PC-3 (cell line): ENCODE data around the gene CCSER1. TPM values are rescaled to one million over a fixed set of nuclear protein-coding genes. Genes with fewer than 3 reads are reported as not detected.

Source experiments
- ATAC-seq: fragments of 200-7000 bp; cut with Tn5 transposase; 2 replicates; pipeline ENCODE4 v1.9.1; 2020; ENCODE audit warnings: mild to moderate bottlenecking, moderate library complexity
- BruUV-seq: library from RNA; stranded (reverse); fragments of 400-500 nt; replicated peaks from 2 replicates; lab custom pipeline; 2021; lab: Mats Ljungman, UMichigan
- CTCF ChIA-PET: fragments of 300-600 bp; sonication (Branson Sonifier 250); formaldehyde crosslinking; loops from one replicate; lab custom pipeline; 2022; ENCODE audit warnings: antibody characterized with exemption; lab: Charles Lee
- POLR2A ChIA-PET: fragments of 300-600 bp; sonication (Branson Sonifier 250); formaldehyde crosslinking; loops from one replicate; lab custom pipeline; 2022; ENCODE audit warnings: antibody characterized with exemption; ENCODE audit not compliant: unreplicated experiment; lab: Charles Lee
- DNase-seq: peaks from one replicate; pipeline ENCODE4 v3.0.0-alpha.2; 2015
- H2AFZ ChIP-seq: fragments of 300-600 bp; sonication (generic); 2 replicates; pipeline ENCODE4 v1.6.0; 2016; ENCODE audit warnings: antibody characterized with exemption, low read length
- H3F3A ChIP-seq: fragments of 300-600 bp; sonication (generic); one replicate; pipeline ENCODE4 v1.6.0; 2017; ENCODE audit warnings: antibody characterized with exemption, low read length, control low read depth, mild to moderate bottlenecking; ENCODE audit not compliant: unreplicated experiment
- H3K27ac ChIP-seq: fragments of 300-600 bp; sonication (generic); 2 replicates; pipeline ENCODE4 v1.5.1; 2016; ENCODE audit warnings: mild to moderate bottlenecking, low read length
- H3K27me3 ChIP-seq: fragments of 300-600 bp; sonication (generic); 2 replicates; pipeline ENCODE4 v1.6.1; 2016; ENCODE audit warnings: low read length, mixed read lengths
- H3K36me3 ChIP-seq: fragments of 300-600 bp; sonication (generic); 2 replicates; pipeline ENCODE4 v1.6.1; 2016; ENCODE audit warnings: low read depth, mixed run types, low read length, mixed read lengths
- H3K4me1 ChIP-seq: fragments of 300-600 bp; sonication (generic); 2 replicates; pipeline ENCODE4 v1.5.1; 2016; ENCODE audit warnings: low read length; ENCODE audit not compliant: insufficient read depth
- H3K4me2 ChIP-seq: fragments of 300-600 bp; sonication (generic); 2 replicates; pipeline ENCODE4 v1.6.0; 2016; ENCODE audit warnings: low read length
- H3K4me3 ChIP-seq: fragments of 300-600 bp; sonication (generic); 2 replicates; pipeline ENCODE4 v1.5.1; 2016; ENCODE audit warnings: mild to moderate bottlenecking, low read length, mixed read lengths
- H3K79me2 ChIP-seq: fragments of 300-600 bp; sonication (generic); 2 replicates; pipeline ENCODE4 v1.6.1; 2017; ENCODE audit warnings: low read length, mixed read lengths
- H3K9ac ChIP-seq: fragments of 300-600 bp; sonication (generic); 2 replicates; pipeline ENCODE4 v1.6.0; 2016; ENCODE audit warnings: mild to moderate bottlenecking, low read length
- H3K9me2 ChIP-seq: fragments of 300-600 bp; sonication (generic); replicated peaks from 2 replicates; pipeline ENCODE4 v1.6.1; 2016; ENCODE audit warnings: mixed run types, low read length, mixed read lengths
- H3K9me3 ChIP-seq: fragments of 300-600 bp; sonication (generic); 2 replicates; pipeline ENCODE4 v1.6.1; 2016; ENCODE audit warnings: low read length, mixed read lengths
- H4K20me1 ChIP-seq: fragments of 300-600 bp; sonication (generic); 2 replicates; pipeline ENCODE4 v1.6.1; 2016; ENCODE audit warnings: low read length, mixed read lengths
- EZH2 ChIP-seq: fragments of 300-600 bp; sonication (generic); IDR thresholded peaks from one replicate; pipeline ENCODE4 v1.6.1; 2017; ENCODE audit warnings: antibody characterized with exemption, mild to moderate bottlenecking, low read length; ENCODE audit not compliant: unreplicated experiment
- EZH2phosphoT487 ChIP-seq: fragments of 300-600 bp; sonication (generic); IDR thresholded peaks from 2 replicates; pipeline ENCODE4 v1.6.1; 2018; ENCODE audit warnings: mild to moderate bottlenecking, antibody characterized with exemption, low read length, borderline replicate concordance
- intact Hi-C: fragments of 100-400 bp; cut with micrococcal nuclease; formaldehyde crosslinking; loops from 2 replicates; pipeline ENCODE4 v1.9.0; 2023
- total RNA-seq: library from RNA; depleted of rRNA; stranded (reverse); fragments of >200 nt; gene quantifications from 2 replicates; pipeline ENCODE4 v1.2.3, GENCODE V29; 2014
- TF ChIP-seq, protein P1 (sequence below): fragments of 300-600 bp; sonication (generic); conservative IDR thresholded peaks from 2 replicates; pipeline ENCODE4 v1.5.1; 2017; ENCODE audit warnings: antibody characterized with exemption, low read depth, mild to moderate bottlenecking, low read length

Gene CCSER1
- total RNA-seq, 1 experiment from 2014 or later, result 6.0 TPM

GRCh38 chr4:90357117-90357710, 230.0 kb downstream of the CCSER1 start:
- no peaks in the 10 kb centered on the region for H3K9me2 ChIP-seq
- H3K79me2 ChIP-seq, result no peaks in the 10 kb centered on the region
- H3K27ac ChIP-seq, result no peak overlapping the region
- intact Hi-C loops, result loop anchor here (2.0 to 5.0 kb wide), 4 partner anchors 42 to 1145 kb away; no protein-coding TSS in a partner anchor
- TF ChIP-seq EZH2phosphoT487, result no peak
- TF ChIP-seq, protein P1, sequence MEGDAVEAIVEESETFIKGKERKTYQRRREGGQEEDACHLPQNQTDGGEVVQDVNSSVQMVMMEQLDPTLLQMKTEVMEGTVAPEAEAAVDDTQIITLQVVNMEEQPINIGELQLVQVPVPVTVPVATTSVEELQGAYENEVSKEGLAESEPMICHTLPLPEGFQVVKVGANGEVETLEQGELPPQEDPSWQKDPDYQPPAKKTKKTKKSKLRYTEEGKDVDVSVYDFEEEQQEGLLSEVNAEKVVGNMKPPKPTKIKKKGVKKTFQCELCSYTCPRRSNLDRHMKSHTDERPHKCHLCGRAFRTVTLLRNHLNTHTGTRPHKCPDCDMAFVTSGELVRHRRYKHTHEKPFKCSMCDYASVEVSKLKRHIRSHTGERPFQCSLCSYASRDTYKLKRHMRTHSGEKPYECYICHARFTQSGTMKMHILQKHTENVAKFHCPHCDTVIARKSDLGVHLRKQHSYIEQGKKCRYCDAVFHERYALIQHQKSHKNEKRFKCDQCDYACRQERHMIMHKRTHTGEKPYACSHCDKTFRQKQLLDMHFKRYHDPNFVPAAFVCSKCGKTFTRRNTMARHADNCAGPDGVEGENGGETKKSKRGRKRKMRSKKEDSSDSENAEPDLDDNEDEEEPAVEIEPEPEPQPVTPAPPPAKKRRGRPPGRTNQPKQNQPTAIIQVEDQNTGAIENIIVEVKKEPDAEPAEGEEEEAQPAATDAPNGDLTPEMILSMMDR, result peak; percentile 83
- no peak for TF ChIP-seq EZH2
- H3F3A ChIP-seq, result no peaks in the 10 kb centered on the region
- H3K36me3 ChIP-seq, result no peaks in the 10 kb centered on the region
- ATAC-seq (peak; percentile 54), DNase-seq (peak; percentile 58)
- H3K4me3 ChIP-seq, result no peak overlapping the region; the same call in 1 of the 2 replicates
- H3K27me3 ChIP-seq, result no peaks in the 10 kb centered on the region
- H3K9me3 ChIP-seq, result no peaks in the 10 kb centered on the region
- no peaks in the 10 kb centered on the region for H4K20me1 ChIP-seq
- H3K4me2 ChIP-seq, result peak overlapping the region; percentile 60
- peak overlapping the region; percentile 71 for H2AFZ ChIP-seq
- ChIA-PET CTCF (no interaction called here), POLR2A (no interaction called here)
- no TSS peak for BruUV-seq
- no peaks in the 10 kb centered on the region for H3K4me1 ChIP-seq
- H3K9ac ChIP-seq, result no peak overlapping the region

DNA sequence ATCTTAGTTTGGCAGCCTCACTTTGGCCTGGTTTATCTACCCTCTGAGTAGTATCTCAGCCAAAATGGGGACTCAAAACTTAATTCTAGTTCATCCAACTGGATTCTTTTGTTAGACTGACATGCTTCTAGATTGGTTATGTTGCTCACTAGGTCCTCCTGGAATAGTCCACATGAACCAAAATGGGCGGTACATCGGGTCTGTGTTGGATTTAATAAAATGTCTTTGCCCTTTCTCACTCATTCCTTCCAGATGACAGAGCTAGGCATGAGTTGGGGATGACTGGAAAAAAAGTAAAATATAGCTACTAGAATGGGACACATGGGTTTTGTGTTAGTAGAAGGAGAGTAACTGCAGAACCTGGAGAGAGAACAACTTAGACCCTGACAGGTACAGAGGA, 247.9 kb downstream of the CCSER1 start:
- DNase-seq (no peak), ATAC-seq (no peak)
- ChIA-PET POLR2A (no interaction called here), CTCF (no interaction called here)
- no peak overlapping the region for H3K27ac ChIP-seq
- no peaks in the 10 kb centered on the region for H3K27me3 ChIP-seq
- intact Hi-C loops, result no loop called here
- TF ChIP-seq, protein P1, result no peak
- TF ChIP-seq EZH2 (no peak), EZH2phosphoT487 (no peak)
- no peaks in the 10 kb centered on the region for H3K9me2 ChIP-seq
- no peaks in the 10 kb centered on the region for H3K36me3 ChIP-seq
- H3K79me2 ChIP-seq, result no peaks in the 10 kb centered on the region
- no peaks in the 10 kb centered on the region for H3K4me1 ChIP-seq
- no peaks in the 10 kb centered on the region for H3K9me3 ChIP-seq
- H3K9ac ChIP-seq, result no peak overlapping the region
- no TSS peak for BruUV-seq
- no peak overlapping the region for H3K4me3 ChIP-seq
- no peak overlapping the region for H3K4me2 ChIP-seq
- H2AFZ ChIP-seq, result no peak overlapping the region
- no peaks in the 10 kb centered on the region for H4K20me1 ChIP-seq
- H3F3A ChIP-seq, result no peaks in the 10 kb centered on the region

GRCh38 chr4:90393215-90393614, 266.0 kb downstream of the CCSER1 start:
- Histone ChIP-seq H3K4me3 (no peak overlapping the region), H3K9me2 (no peaks in the 10 kb centered on the region), H3K79me2 (no peaks in the 10 kb centered on the region), H3K9me3 (no peaks in the 10 kb centered on the region), H3F3A (no peaks in the 10 kb centered on the region), H3K27ac (no peak overlapping the region), H3K4me1 (no peaks in the 10 kb centered on the region), H3K27me3 (no peaks in the 10 kb centered on the region), H3K36me3 (no peaks in the 10 kb centered on the region), H4K20me1 (no peaks in the 10 kb centered on the region), H2AFZ (no peak overlapping the region), H3K9ac (no peak overlapping the region), H3K4me2 (no peak overlapping the region)
- no peak for TF ChIP-seq EZH2
- TF ChIP-seq EZH2phosphoT487, result no peak
- TF ChIP-seq, protein P1, result no peak
- DNase-seq (peak; percentile 4), ATAC-seq (no peak)
- intact Hi-C loops, result no loop called here
- ChIA-PET POLR2A (no interaction called here), CTCF (no interaction called here)
- no TSS peak for BruUV-seq
